A673 (cell line): ENCODE data around the gene MPEG1. TPM values are rescaled to one million over a fixed set of nuclear protein-coding genes. Genes with fewer than 3 reads are reported as not detected.

Experiments
- BruUV-seq: library from RNA; stranded (reverse); fragments of 400-500 nt; replicated peaks from 2 replicates; lab custom pipeline; 2021; lab: Mats Ljungman, UMichigan
- CTCF ChIA-PET: fragments of 300-600 bp; sonication (Branson Sonifier 250); formaldehyde crosslinking; loops from one replicate; lab custom pipeline; 2022; ENCODE audit warnings: antibody characterized with exemption; lab: Charles Lee
- POLR2A ChIA-PET: fragments of 300-600 bp; sonication (Branson Sonifier 250); formaldehyde crosslinking; loops from one replicate; lab custom pipeline; 2022; ENCODE audit warnings: antibody characterized with exemption; ENCODE audit not compliant: low non-redundant PET; lab: Charles Lee
- DNase-seq: peaks from one replicate; pipeline ENCODE4 v3.0.0-alpha.2; 2015; ENCODE audit warnings: low spot score
- H3K27ac ChIP-seq: fragments of 200-600 bp; sonication (generic); 2 replicates; pipeline ENCODE4 v1.5.1; 2016; ENCODE audit warnings: mixed run types, low read depth, mild to moderate bottlenecking, mixed read lengths, antibody characterized with exemption, low read length; ENCODE audit not compliant: poor library complexity, severe bottlenecking
- H3K27me3 ChIP-seq: fragments of 200-600 bp; sonication (generic); replicated peaks from 2 replicates; pipeline ENCODE4 v1.6.1; 2017; ENCODE audit warnings: mixed run types, low read depth, mild to moderate bottlenecking, mixed read lengths, antibody characterized with exemption, low read length; ENCODE audit not compliant: insufficient read depth, poor library complexity
- H3K36me3 ChIP-seq: fragments of 200-600 bp; sonication (generic); 2 replicates; pipeline ENCODE4 v1.6.1; 2016; ENCODE audit warnings: mixed run types, mild to moderate bottlenecking, mixed read lengths, antibody characterized with exemption, low read length; ENCODE audit not compliant: insufficient read depth, poor library complexity, severe bottlenecking
- H3K4me1 ChIP-seq: fragments of 200-600 bp; sonication (generic); 2 replicates; pipeline ENCODE4 v1.6.1; 2017; ENCODE audit warnings: mixed run types, mild to moderate bottlenecking, mixed read lengths, antibody characterized with exemption, low read length; ENCODE audit not compliant: insufficient read depth, poor library complexity, severe bottlenecking
- H3K4me3 ChIP-seq: fragments of 200-600 bp; sonication (generic); 2 replicates; pipeline ENCODE4 v1.5.1; 2016; ENCODE audit warnings: low read depth, mixed run types, mild to moderate bottlenecking, mixed read lengths, low read length; ENCODE audit not compliant: poor library complexity, severe bottlenecking
- H3K9me3 ChIP-seq: fragments of 200-600 bp; sonication (generic); 2 replicates; pipeline ENCODE4 v1.6.1; 2016; ENCODE audit warnings: mixed run types, low read depth, mild to moderate bottlenecking, mixed read lengths, antibody characterized with exemption, low read length; ENCODE audit not compliant: poor library complexity, severe bottlenecking
- EZH2 ChIP-seq: fragments of 200-600 bp; sonication (generic); IDR thresholded peaks from 2 replicates; pipeline ENCODE4 v1.6.1; 2017; ENCODE audit warnings: borderline replicate concordance, low read depth, mild to moderate bottlenecking, mixed read lengths, antibody characterized with exemption, low read length; ENCODE audit not compliant: poor library complexity, severe bottlenecking
- intact Hi-C: fragments of 100-400 bp; cut with micrococcal nuclease; formaldehyde crosslinking; loops from one replicate; pipeline ENCODE4 v1.10.0; 2022; ENCODE audit not compliant: unreplicated experiment
- total RNA-seq: library from RNA; stranded (reverse); gene quantifications from 2 replicates; pipeline ENCODE4 v1.2.3, GENCODE V29; 2021
- TF ChIP-seq, protein P1 (sequence below): fragments of 300-800, 200-600 bp; sonication (generic); conservative IDR thresholded peaks from 2 replicates; pipeline ENCODE4 v1.5.1; 2017; ENCODE audit warnings: low read depth, mild to moderate bottlenecking, antibody characterized with exemption, low read length, moderate library complexity, mixed read lengths

MPEG1 gene
- total RNA-seq, 1 experiment from 2014 or later, result not detected

DNA sequence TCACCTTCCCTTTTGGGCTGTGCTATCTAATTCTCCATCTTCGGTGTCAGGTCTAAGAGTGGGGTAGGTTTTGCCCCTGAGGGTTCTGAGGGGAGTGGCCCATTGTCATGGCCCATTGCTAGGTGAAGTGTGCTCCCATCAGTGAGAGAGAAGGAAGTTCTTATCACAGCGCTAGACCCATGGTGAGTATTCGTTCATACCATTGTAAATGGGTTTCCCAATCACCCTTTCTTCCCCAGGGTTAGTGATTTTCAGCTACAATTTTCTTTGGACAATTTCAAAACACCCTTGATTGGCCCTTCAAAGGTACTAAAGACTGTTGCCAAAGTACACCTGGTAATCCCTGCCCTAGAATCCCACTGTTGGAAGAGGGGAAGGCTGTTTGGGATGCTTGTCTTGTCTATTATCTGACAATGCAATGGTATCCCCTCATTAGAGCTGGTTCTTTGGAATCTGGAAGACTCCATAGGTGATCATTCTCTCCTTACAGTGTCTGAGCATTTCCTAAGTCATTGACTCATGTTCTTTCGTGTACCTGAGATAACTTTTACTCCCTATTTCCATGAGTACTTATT lies 20.2 kb downstream of the MPEG1 start:
- no peaks in the 10 kb centered on the region for H3K36me3 ChIP-seq
- ChIA-PET CTCF (interaction anchor here (1.2 kb wide), 1 partner anchor 21 kb away, joined by 3 read pairs; the partner anchor contains the start of gene DTX4), POLR2A (no interaction called here)
- intact Hi-C loops, result loop anchor here (10.0 kb wide), 1 partner anchor 362 kb away; no protein-coding TSS in a partner anchor
- DNase-seq, result no peak
- no peak overlapping the region for H3K27ac ChIP-seq
- H3K4me3 ChIP-seq, result no peak overlapping the region
- no peaks in the 10 kb centered on the region for H3K27me3 ChIP-seq
- peaks cover 3% of the 10 kb centered on the region for H3K4me1 ChIP-seq
- BruUV-seq, result no TSS peak
- TF ChIP-seq, protein P1, sequence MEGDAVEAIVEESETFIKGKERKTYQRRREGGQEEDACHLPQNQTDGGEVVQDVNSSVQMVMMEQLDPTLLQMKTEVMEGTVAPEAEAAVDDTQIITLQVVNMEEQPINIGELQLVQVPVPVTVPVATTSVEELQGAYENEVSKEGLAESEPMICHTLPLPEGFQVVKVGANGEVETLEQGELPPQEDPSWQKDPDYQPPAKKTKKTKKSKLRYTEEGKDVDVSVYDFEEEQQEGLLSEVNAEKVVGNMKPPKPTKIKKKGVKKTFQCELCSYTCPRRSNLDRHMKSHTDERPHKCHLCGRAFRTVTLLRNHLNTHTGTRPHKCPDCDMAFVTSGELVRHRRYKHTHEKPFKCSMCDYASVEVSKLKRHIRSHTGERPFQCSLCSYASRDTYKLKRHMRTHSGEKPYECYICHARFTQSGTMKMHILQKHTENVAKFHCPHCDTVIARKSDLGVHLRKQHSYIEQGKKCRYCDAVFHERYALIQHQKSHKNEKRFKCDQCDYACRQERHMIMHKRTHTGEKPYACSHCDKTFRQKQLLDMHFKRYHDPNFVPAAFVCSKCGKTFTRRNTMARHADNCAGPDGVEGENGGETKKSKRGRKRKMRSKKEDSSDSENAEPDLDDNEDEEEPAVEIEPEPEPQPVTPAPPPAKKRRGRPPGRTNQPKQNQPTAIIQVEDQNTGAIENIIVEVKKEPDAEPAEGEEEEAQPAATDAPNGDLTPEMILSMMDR, result no peak
- H3K9me3 ChIP-seq, result no peaks in the 10 kb centered on the region

GRCh38 chr11:59191890-59192289 lies 20.8 kb downstream of the MPEG1 start:
- intact Hi-C loops, result loop anchor here (10.0 kb wide), 1 partner anchor 363 kb away; no protein-coding TSS in a partner anchor
- Histone ChIP-seq H3K27me3 (no peaks in the 10 kb centered on the region), H3K36me3 (no peaks in the 10 kb centered on the region), H3K9me3 (no peaks in the 10 kb centered on the region), H3K4me3 (no peak overlapping the region), H3K27ac (no peak overlapping the region), H3K4me1 (no peaks in the 10 kb centered on the region)
- no peak for DNase-seq
- CTCF ChIA-PET, result interaction anchor here (1.2 kb wide), 1 partner anchor 20 kb away, joined by 3 read pairs; the partner anchor contains the start of gene DTX4
- no TSS peak for BruUV-seq
- POLR2A ChIA-PET, result no interaction called here
- no peak for TF ChIP-seq EZH2
- TF ChIP-seq, protein P1, result no peak

DNA sequence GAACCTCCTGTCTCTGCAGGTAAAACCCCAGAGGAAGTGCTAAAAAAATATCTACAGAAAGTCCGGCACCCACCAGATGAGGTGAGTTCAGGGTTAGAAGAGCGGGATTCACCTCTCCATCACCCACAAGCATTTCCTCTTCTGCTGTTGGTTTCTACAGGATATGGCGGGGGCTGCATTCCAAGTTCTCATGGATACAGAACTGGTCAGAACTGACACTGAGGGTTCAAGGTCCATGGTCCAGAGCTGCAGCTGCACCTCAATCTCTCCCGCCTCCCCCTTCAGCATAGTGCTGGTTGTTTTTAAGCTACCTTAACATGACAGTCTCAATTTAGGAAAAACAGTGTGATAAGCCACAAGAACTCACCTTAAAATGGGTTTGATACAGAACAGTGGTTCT lies 21.6 kb downstream of the MPEG1 start:
- H3K27me3 ChIP-seq, result no peaks in the 10 kb centered on the region
- ChIA-PET POLR2A (no interaction called here), CTCF (interaction anchor here (1.2 kb wide), 1 partner anchor 20 kb away, joined by 3 read pairs; the partner anchor contains the start of gene DTX4)
- no TSS peak for BruUV-seq
- DNase-seq, result no peak
- intact Hi-C loops, result loop anchor here (10.0 kb wide), 1 partner anchor 364 kb away; no protein-coding TSS in a partner anchor
- no peaks in the 10 kb centered on the region for H3K9me3 ChIP-seq
- TF ChIP-seq, protein P1, result no peak
- no peak for TF ChIP-seq EZH2
- H3K4me1 ChIP-seq, result no peaks in the 10 kb centered on the region
- no peak overlapping the region for H3K27ac ChIP-seq
- no peaks in the 10 kb centered on the region for H3K36me3 ChIP-seq
- no peak overlapping the region for H3K4me3 ChIP-seq
